NCI-H774 (cell line): ENCODE data around the gene TRMU.

Experiments
- DNase-seq: peaks from one replicate; lab custom pipeline; 2025; lab: John Stamatoyannopoulos, UW

Gene TRMU

GRCh38 chr22:46355996-46356471 lies 20.5 kb downstream of the TRMU start:
- DNase-seq: no peak

DNA sequence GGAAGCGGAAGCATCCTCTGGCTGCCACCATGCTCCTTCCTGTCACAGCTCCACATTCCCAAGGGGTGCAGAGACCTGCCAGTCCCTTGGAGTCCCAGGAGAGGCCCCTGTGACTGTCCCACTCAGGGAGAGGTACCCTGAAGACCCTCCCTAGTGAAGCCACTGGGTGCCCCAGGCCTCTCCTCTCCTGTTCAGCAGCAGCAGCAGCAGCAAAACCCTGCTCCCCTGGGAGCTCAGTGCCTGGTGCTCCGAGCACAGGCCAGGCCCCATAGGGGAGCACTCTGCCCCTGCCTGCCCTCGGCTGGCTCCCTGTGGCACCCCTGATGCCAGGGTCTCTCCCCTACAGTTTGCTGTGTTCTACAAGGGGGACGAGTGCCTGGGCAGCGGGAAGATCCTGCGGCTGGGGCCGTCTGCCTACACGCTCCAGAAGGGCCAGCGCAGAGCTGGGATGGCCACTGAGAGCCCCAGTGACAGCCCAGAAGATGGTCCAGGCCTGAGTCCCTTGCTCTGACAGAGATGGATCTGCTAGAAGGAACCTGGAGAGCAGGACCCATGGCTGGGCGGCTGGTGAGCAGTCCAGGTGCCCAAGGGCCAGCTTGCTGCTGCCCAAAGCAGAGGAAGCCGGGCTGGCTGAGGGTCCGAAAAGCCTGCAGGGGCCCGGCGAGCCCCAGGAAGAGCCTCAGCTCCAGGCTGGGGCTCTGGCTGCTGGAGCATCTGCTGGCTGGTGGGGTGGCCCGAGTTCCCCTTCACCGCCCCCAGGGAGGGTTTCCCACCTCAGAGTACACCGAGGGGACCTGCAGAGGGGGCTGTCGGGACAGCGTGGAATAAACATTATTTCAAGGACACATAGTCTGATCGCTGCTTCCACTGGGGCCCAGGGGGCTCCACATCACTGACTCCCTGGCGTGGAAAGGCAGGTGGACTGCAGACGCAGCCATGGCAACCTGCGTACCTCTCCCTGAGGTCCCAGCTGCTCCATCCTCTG lies 21.3 kb downstream of the TRMU start:
- DNase-seq: no peak

- no peak for DNase-seq
These were observed 22.4 kb downstream of the TRMU start for GRCh38 chr22:46357711-46358520.

- no peak for DNase-seq
These were observed 23.3 kb downstream of the TRMU start for GRCh38 chr22:46358766-46359165.

- DNase-seq: no peak
These were observed 23.8 kb downstream of the TRMU start for GRCh38 chr22:46359362-46359761.

DNA sequence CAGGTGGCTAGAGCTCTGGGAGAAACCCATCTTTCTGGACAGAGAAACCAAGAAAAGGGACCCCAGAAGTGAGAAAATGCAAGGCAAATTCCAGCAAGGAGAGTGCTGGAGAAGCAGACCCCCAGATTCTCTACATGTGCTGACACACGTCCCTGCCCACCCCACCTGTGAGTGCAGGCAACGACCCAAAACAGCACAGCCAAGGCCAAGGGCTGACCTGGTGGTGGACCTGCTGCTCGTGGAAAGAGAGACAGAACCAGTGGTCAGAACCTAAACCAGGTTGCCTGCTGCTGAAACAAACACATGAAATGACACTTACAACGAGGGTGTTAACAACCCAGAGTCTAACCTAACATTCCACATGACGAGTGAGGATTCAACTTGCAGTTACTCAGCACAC lies 24.6 kb downstream of the TRMU start:
- no peak for DNase-seq

GRCh38 chr22:46360891-46361290 lies 25.4 kb downstream of the TRMU start:
- DNase-seq: no peak

- DNase-seq: no peak
These were observed 26.3 kb downstream of the TRMU start for GRCh38 chr22:46361826-46362202.

- DNase-seq: peak; percentile 41
These were observed 26.9 kb downstream of the TRMU start for GRCh38 chr22:46362203-46362933.

DNA sequence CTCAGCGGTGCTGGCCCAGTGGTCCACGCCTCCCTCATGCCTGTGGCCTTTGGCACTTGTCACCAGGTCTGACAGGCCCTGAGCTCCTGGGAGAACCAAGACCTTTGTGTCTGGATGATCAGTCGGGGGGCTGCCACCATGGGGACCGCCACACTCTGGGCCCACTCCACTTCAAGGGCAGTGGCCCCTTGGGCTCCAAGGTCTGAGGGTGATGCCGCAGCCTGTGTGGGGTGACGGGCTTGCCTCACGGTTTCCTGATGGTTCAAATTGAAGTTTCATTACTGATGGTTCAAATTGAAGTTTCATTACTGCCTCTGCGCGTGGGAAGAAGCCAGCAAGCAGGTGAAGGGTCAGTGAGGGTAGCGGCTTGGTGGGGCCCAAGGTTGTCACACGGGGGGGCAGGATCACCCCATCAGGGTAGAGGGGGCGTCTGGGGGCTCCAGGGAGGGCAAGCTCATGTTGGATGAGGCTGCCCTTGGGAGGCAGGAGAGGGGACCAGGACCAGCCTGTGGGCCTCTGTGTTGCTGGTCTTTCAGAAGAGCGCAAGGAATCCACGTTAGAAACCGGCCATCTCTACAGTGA lies 27.5 kb downstream of the TRMU start:
- DNase-seq: no peak

DNA sequence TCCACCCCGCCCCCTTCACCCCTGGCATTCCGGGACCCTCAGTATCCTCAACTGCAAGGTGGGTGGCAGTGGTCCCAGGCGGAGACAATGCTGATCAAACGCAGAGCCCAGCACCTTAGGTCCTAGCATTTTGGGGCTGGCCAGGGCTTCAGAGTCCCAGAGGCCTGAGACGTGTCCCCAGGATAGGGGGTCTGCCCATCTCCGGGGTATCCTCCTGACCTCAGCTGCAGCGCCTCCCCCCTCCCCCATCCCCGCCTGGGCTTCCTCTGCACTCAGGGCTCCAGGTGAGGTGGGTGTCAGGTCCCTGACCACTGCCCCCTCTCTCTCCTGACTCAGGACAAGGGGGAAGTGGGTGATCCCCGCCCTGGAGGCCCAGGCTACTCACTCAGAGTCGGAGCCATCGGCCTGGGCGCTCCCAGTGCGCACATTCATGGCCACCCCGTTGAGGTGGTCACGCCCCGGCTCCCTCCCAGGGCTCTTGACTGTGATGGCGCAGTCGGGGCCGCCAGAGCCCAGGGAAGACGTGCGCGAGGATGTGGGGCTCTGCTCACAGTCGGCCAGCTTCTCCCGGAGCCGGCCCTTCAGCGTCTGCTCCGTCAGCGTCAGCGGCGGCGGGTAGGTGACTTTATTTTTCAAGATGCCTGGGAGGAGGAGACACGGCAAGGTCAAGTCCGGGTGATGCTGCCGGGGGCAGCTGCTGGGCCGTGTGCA lies 28.3 kb downstream of the TRMU start:
- no peak for DNase-seq

GRCh38 chr22:46364341-46365165 lies 29.0 kb downstream of the TRMU start:
- no peak for DNase-seq

GRCh38 chr22:46365166-46365624 lies 29.7 kb downstream of the TRMU start:
- no peak for DNase-seq

DNA sequence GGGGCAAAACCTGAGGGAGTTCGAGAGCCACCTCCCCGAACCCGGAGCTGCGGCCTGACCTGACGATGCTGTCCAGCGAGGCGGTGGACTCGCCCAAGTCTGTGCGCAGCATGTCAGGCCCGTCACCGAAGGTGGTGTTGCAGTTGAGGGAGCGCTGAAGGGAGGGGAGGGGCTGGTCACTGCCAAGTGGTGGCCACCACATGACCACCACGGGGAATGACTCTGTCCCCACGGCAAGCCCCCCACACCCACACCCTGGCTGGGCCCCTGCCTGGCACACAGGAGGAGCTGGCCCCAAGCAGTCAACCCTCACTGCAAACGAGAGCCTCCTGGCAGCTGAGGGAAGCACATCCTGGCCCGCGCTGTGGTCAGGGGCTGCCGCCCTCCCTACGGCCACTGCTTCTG lies 30.8 kb downstream of the TRMU start:
- DNase-seq: no peak

DNA sequence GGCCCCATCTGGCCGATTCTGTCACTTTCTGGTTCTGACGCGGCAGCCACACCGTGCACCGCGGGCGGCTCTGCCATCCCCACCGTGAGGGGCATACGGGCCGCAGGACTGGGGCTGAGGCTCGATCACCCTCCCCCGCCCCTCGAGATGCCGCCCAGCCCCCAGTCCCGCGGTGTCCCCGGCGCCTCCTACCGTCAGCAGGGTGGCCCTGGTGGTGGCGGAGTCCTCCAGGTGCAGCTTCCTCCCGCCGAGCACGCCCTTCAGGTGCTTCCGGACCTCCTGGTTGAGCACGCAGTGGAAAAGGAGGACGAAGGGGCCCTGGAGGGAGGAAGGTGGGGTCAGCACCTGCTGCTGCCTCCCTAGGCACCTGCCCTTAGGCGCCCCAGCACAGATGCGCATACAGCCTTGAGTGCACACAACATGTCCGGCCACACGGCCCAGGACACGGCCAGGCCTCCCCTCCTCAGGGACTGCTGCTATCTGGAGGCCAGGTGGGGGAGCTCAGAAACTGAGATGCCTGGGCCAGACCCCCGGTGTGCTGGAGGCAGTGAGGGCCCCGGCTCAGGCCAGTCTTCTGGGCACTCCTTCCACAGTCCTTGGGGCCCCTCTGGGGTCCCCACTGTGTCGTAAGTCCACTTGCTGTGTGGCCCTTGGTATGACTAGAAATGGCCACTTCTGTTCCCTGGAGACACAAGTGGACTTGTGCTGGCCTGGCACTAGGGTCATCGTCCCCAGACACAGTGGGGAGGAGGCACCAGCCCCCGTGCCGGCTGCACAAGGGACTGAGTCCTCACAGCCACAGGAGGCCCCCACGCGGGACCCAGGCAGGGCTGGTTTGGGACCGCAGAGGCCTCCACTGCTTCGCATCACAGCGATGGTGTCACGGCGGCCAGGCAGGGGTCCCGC lies 31.5 kb downstream of the TRMU start:
- DNase-seq: no peak

DNA sequence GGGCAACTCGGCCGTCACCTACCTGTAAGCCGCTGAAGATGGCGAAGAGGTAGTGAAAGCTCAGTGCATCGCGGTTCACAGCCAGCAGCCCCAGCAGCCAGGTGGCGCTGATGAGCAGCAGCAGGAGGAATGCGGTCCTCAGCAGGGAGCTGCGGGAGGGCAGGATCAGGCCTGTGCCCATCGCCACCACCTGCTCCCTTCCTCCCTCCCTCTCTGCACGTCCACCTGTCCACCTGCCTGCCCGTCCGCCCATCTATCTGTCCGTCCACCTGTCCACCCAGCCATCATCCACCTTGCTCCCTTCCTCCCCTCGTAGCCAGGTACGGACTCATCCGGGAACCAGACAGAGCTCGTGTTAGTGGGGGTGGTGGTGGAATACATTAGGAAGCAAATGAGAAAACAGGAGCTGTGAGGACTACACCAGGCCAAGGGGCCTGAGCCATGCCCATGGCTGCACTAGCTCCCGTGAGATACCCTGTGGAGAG lies 32.2 kb downstream of the TRMU start:
- DNase-seq: peak; percentile 50

DNA sequence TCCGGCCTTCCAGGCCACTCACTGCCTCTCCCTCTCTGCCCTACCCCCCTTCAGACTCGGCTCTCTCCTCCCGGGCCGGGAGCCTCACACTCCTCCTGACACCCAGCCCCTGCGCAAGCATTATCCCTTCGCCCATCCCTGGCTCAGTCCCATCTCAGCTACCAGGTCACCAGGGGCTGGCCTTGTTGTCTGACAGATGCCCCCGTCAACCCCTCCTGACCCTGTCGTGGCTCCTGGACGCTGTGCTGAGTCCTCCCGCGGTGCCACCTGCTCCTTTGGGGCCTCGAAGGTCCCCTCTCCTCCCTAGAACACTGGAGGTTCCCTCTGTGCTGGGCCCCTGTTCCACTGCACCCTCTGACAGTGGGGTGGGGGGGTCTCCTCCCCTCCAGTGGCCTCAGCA lies 32.9 kb downstream of the TRMU start:
- no peak for DNase-seq

DNA sequence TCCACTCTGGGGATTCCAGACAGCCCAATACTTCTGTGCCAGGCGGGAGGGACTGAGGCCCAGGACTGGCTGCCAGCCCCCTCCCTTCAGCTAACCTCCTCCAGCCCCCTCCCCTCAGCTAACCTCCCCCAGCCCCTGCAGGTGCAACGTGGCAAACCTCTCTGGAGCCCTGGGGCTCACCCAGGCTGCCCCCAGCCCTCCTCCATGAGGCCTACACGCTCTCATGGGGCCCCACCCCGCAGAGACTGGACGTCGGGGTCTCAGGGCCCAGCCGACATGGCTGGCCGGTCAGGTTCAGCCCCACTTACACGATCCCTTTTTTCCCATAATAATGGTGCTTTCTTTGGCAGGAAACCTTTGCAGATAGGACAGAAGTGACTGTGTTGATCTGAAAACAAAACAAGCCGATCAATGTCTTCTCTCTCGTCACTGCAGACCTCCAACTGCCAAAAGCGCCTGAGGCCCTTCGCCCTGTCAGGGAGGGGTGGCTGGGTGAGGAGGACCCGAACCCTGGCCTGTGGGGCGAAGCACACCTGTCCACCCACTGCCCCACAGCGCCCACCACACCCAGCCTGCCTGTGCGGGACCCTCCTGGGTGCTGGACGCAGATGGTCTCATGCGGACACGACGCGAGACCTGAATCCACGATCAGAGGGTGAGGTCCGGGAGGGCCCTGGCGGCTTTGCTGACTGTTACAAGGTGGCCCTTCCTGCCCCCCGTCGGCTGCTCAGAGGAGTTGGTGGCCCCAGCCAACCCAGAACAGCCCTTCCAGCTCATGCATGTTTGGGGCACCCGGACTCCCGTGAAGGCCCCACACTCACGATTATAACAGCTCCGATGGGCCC lies 33.6 kb downstream of the TRMU start:
- no peak for DNase-seq
